ENCODE results near the gene ZNF512B. TPM values are rescaled to one million over a fixed set of nuclear protein-coding genes. Genes with fewer than 3 reads are reported as not detected.
A peak's percentile ranks its signal among the peaks of the same experiment; 100 is the strongest.

Gene ZNF512B
- polyA plus RNA-seq, 3 donors: 0.10 to 2.6 TPM; not detected in 1

GRCh38 chr20:63968136-63968927 lies 1.4 kb downstream of the ZNF512B start:
- peaks cover 18 to 30% (median 19%) of the 10 kb centered on the region in 3 donors for H3K27me3 Mint-ChIP-seq (ENCODE audit: low read depth in 3 of 3)
- Histone ChIP-seq H3K4me3 (replicated peaks in 1 of 3; ENCODE audit: low read depth in 2 of 3, low read length in 3 of 3) (peak overlapping the region in 1 of 3 experiments; percentile 67), H2AFZ (ENCODE audit: insufficient read depth, low read depth, low read length, poor library complexity, severe bottlenecking) (peak overlapping the region; percentile 79), H3K79me2 (ENCODE audit: insufficient read depth, low read length) (no peaks in the 10 kb centered on the region), H3K9ac (ENCODE audit: insufficient read depth, low read length, poor library complexity, severe bottlenecking) (peak overlapping the region; percentile 64), H3K4me1 (ENCODE audit: control insufficient read depth in 1 of 2, insufficient read depth in 2 of 2, low read length in 2 of 2) (peaks cover 11 to 15% of the 10 kb centered on the region in 2 donors), H3K36me3 (replicated peaks in 1 of 2; ENCODE audit: control insufficient read depth in 1 of 2, insufficient read depth in 2 of 2, low read length in 2 of 2) (peaks cover 0 to 6% of the 10 kb centered on the region in 2 donors), H3K4me2 (replicated peaks; ENCODE audit: extremely low read depth, low read length, poor library complexity, severe bottlenecking) (peak overlapping the region; percentile 73), H3K9me3 (replicated peaks in 1 of 2; ENCODE audit: control insufficient read depth in 1 of 2, insufficient read depth in 1 of 2, low read length in 2 of 2) (peaks cover 0 to 24% of the 10 kb centered on the region in 2 donors), H3K27me3 (ENCODE audit: control insufficient read depth in 2 of 2, insufficient read depth in 2 of 2, low read length in 2 of 2) (peaks cover 0 to 18% of the 10 kb centered on the region in 2 donors), H3K27ac (ENCODE audit: low read depth in 1 of 2, low read length in 2 of 2) (no peak overlapping the region), H4K20me1 (ENCODE audit: insufficient read depth, low read length) (no peaks in the 10 kb centered on the region)
- H3K4me1 Mint-ChIP-seq: peaks cover 11% of the 10 kb centered on the region
- H3K36me3 Mint-ChIP-seq: peaks cover 6 to 22% of the 10 kb centered on the region in 2 donors
- intact Hi-C loops (cut with micrococcal nuclease): no loop called here
- H3K9me3 Mint-ChIP-seq: peaks cover 0 to 40% (median 14%) of the 10 kb centered on the region in 7 donors
- no peak for TF ChIP-seq CTCF (IDR thresholded peaks at IDR 0.05)
- peak overlapping the region in 3 of 7 donors; percentile 30 to 68 (median 32) for H3K27ac Mint-ChIP-seq
- peak in 1 of 3 donors; percentile 4 for DNase-seq
- 73% methylated on average over 12 of the region's 14 CpGs for WGBS (ENCODE audit: insufficient coverage)
- peak overlapping the region; percentile 80 to 90 for H3K4me3 Mint-ChIP-seq

- no peak overlapping the region for H3K4me3 Mint-ChIP-seq
- Histone ChIP-seq H3K4me1 (ENCODE audit: control insufficient read depth in 1 of 2, insufficient read depth in 2 of 2, low read length in 2 of 2) (peaks cover 11 to 15% of the 10 kb centered on the region in 2 donors), H3K9ac (ENCODE audit: insufficient read depth, low read length, poor library complexity, severe bottlenecking) (no peak overlapping the region), H3K27ac (ENCODE audit: low read depth in 1 of 2, low read length in 2 of 2) (no peak overlapping the region), H4K20me1 (ENCODE audit: insufficient read depth, low read length) (no peaks in the 10 kb centered on the region), H2AFZ (ENCODE audit: insufficient read depth, low read depth, low read length, poor library complexity, severe bottlenecking) (no peak overlapping the region), H3K4me3 (replicated peaks in 1 of 3; ENCODE audit: low read depth in 2 of 3, low read length in 3 of 3) (no peak overlapping the region), H3K4me2 (replicated peaks; ENCODE audit: extremely low read depth, low read length, poor library complexity, severe bottlenecking) (no peak overlapping the region), H3K9me3 (replicated peaks in 1 of 2; ENCODE audit: control insufficient read depth in 1 of 2, insufficient read depth in 1 of 2, low read length in 2 of 2) (peaks cover 0 to 24% of the 10 kb centered on the region in 2 donors), H3K36me3 (replicated peaks in 1 of 2; ENCODE audit: control insufficient read depth in 1 of 2, insufficient read depth in 2 of 2, low read length in 2 of 2) (peaks cover 0 to 6% of the 10 kb centered on the region in 2 donors), H3K79me2 (ENCODE audit: insufficient read depth, low read length) (no peaks in the 10 kb centered on the region), H3K27me3 (ENCODE audit: control insufficient read depth in 2 of 2, insufficient read depth in 2 of 2, low read length in 2 of 2) (peaks cover 0 to 15% of the 10 kb centered on the region in 2 donors)
- no peak for TF ChIP-seq CTCF (IDR thresholded peaks at IDR 0.05)
- peaks cover 10% of the 10 kb centered on the region for H3K4me1 Mint-ChIP-seq
- peaks cover 10 to 22% of the 10 kb centered on the region in 2 donors for H3K36me3 Mint-ChIP-seq
- intact Hi-C loops (cut with micrococcal nuclease): no loop called here
- no peak overlapping the region for H3K27ac Mint-ChIP-seq
- H3K27me3 Mint-ChIP-seq (ENCODE audit: low read depth in 3 of 3): peaks cover 15 to 24% (median 19%) of the 10 kb centered on the region in 3 donors
- DNase-seq: no peak
- 96% methylated on average over 27 of the region's 28 CpGs for WGBS (ENCODE audit: insufficient coverage)
- peaks cover 0 to 40% (median 14%) of the 10 kb centered on the region in 7 donors for H3K9me3 Mint-ChIP-seq
Measured at GRCh38 chr20:63967330-63968135, 2.2 kb downstream of the ZNF512B start.
